GM23338 (cell line): ENCODE results near the gene ITGB3BP. TPM values are rescaled to one million over a fixed set of nuclear protein-coding genes. Genes with fewer than 3 reads are reported as not detected.

Source experiments
- ATAC-seq: fragments of 200-7000 bp; cut with Tn5 transposase; 3 replicates; pipeline ENCODE4 v1.9.1; 2020
- DNase-seq: peaks from one replicate; pipeline ENCODE4 v3.0.0-alpha.2; 2015; ENCODE audit warnings: low spot score
- H2AFZ ChIP-seq: fragments of 200-600 bp; sonication (generic); 2 replicates; pipeline ENCODE4 v1.8.0; 2016; ENCODE audit warnings: antibody characterized with exemption, mild to moderate bottlenecking, moderate library complexity
- H3F3A ChIP-seq: fragments of 200-600 bp; sonication (generic); replicated peaks from 2 replicates; pipeline ENCODE4 v1.8.0; 2017; ENCODE audit warnings: antibody characterized with exemption, mixed run types, low read depth
- H3K27ac ChIP-seq: fragments of 200-600 bp; sonication (generic); 2 replicates; pipeline ENCODE4 v1.6.1; 2016; ENCODE audit warnings: low read depth
- H3K27me3 ChIP-seq: fragments of 200-600 bp; sonication (generic); 2 replicates; pipeline ENCODE4 v1.8.0; 2016; ENCODE audit warnings: mild to moderate bottlenecking, mixed run types, moderate library complexity; ENCODE audit not compliant: insufficient read depth
- H3K36me3 ChIP-seq: fragments of 200-600 bp; sonication (generic); 2 replicates; pipeline ENCODE4 v1.8.0; 2016; ENCODE audit warnings: mild to moderate bottlenecking; ENCODE audit not compliant: insufficient read depth
- H3K4me1 ChIP-seq: fragments of 200-600 bp; sonication (generic); 2 replicates; pipeline ENCODE4 v1.8.0; 2016; ENCODE audit warnings: mild to moderate bottlenecking, moderate library complexity; ENCODE audit not compliant: insufficient read depth
- H3K4me2 ChIP-seq: fragments of 200-600 bp; sonication (generic); 2 replicates; pipeline ENCODE4 v1.7.1; 2017; ENCODE audit warnings: mixed run types
- H3K4me3 ChIP-seq: fragments of 200-600 bp; sonication (generic); 2 replicates; pipeline ENCODE4 v1.6.1; 2016; ENCODE audit warnings: mixed run types
- H3K79me2 ChIP-seq: fragments of 200-600 bp; sonication (generic); replicated peaks from 2 replicates; pipeline ENCODE4 v1.8.0; 2017; ENCODE audit warnings: mild to moderate bottlenecking; ENCODE audit not compliant: insufficient read depth
- H3K9me2 ChIP-seq: fragments of 200-600 bp; sonication (generic); 2 replicates; pipeline ENCODE4 v1.8.0; 2017; ENCODE audit not compliant: insufficient read depth
- H4K20me1 ChIP-seq: fragments of 200-600 bp; sonication (generic); replicated peaks from 2 replicates; pipeline ENCODE4 v1.8.0; 2017; ENCODE audit warnings: mild to moderate bottlenecking; ENCODE audit not compliant: insufficient read depth
- H3K27ac Mint-ChIP-seq: 2 replicates; pipeline ENCODE4 v1.8.0; 2020; ENCODE audit warnings: inconsistent platforms, mild to moderate bottlenecking, moderate library complexity, mixed read lengths
- H3K27me3 Mint-ChIP-seq: 3 replicates; pipeline ENCODE4 v1.8.0; 2022; ENCODE audit warnings: low read depth, mild to moderate bottlenecking, moderate library complexity, mixed read lengths, inconsistent platforms; ENCODE audit not compliant: insufficient read depth, poor library complexity
- H3K36me3 Mint-ChIP-seq: 3 replicates; pipeline ENCODE4 v1.8.0; 2021; ENCODE audit warnings: low read depth, mild to moderate bottlenecking, inconsistent platforms, moderate library complexity, mixed read lengths
- H3K4me1 Mint-ChIP-seq: 3 replicates; pipeline ENCODE4 v1.8.0; 2020; ENCODE audit warnings: mild to moderate bottlenecking, inconsistent platforms, mixed read lengths
- H3K4me3 Mint-ChIP-seq: 3 replicates; pipeline ENCODE4 v1.8.0; 2021; ENCODE audit warnings: moderate library complexity, mild to moderate bottlenecking, inconsistent platforms, mixed read lengths
- H3K9me3 Mint-ChIP-seq: 3 replicates; pipeline ENCODE4 v1.8.0; 2020; ENCODE audit warnings: moderate library complexity, mild to moderate bottlenecking, inconsistent platforms, mixed read lengths
- EZH2 ChIP-seq: fragments of 200-600 bp; sonication (generic); IDR thresholded peaks from one replicate; pipeline ENCODE4 v1.8.0; 2017; ENCODE audit warnings: antibody characterized with exemption, mild to moderate bottlenecking, low read depth; ENCODE audit not compliant: unreplicated experiment
- EZH2phosphoT487 ChIP-seq: fragments of 200-600 bp; sonication (generic); IDR thresholded peaks from one replicate; pipeline ENCODE4 v1.8.1; 2018; ENCODE audit warnings: antibody characterized with exemption; ENCODE audit not compliant: unreplicated experiment
- JUNB ChIP-seq: IDR thresholded peaks from one replicate; pipeline ENCODE4 v1.6.1; 2016; ENCODE audit warnings: antibody characterized with exemption; ENCODE audit not compliant: unreplicated experiment
- NANOG ChIP-seq: IDR thresholded peaks from 2 replicates; pipeline ENCODE4 v1.6.1; 2016; ENCODE audit warnings: antibody characterized with exemption, borderline replicate concordance
- REST ChIP-seq: IDR thresholded peaks from one replicate; pipeline ENCODE4 v1.6.1; 2018; ENCODE audit warnings: antibody characterized with exemption; ENCODE audit not compliant: unreplicated experiment
- ZNF114 ChIP-seq: fragments of 250-450 bp; sonication (Bioruptor Pico); IDR thresholded peaks from 2 replicates; pipeline ENCODE4 v1.5.0; 2020; ENCODE audit warnings: mild to moderate bottlenecking, moderate library complexity
- polyA plus RNA-seq: library from polyadenylated mRNA; unstranded; fragments of >200 nt; fragmentation: Nextera tagmentation; extraction: Ambion mirVana; gene quantifications from 2 replicates; pipeline ENCODE4 v1.2.1, GENCODE V29; 2016
- total RNA-seq: library from RNA; depleted of rRNA; stranded (reverse); fragments of >200 nt; shearing (Covaris generic); gene quantifications from 2 replicates; pipeline ENCODE4 v1.2.3, GENCODE V29; 2014

Gene ITGB3BP
- total and polyA plus RNA-seq, 2 experiments from 2014 or later, result 49.4 to 101 TPM

GRCh38 chr1:63463248-63463647 is 59.8 kb downstream of the ITGB3BP start (continued):
- TF ChIP-seq EZH2, result no peak
- TF ChIP-seq EZH2phosphoT487, result no peak
- TF ChIP-seq REST, result no peak

GRCh38 chr1:63461661-63462230 is 61.3 kb downstream of the ITGB3BP start:
- H3K4me1 ChIP-seq, result no peaks in the 10 kb centered on the region
- no peak overlapping the region for H3K27ac ChIP-seq
- H3F3A ChIP-seq, result no peaks in the 10 kb centered on the region
- DNase-seq (no peak), ATAC-seq (no peak)
- H3K4me1 Mint-ChIP-seq, result no peaks in the 10 kb centered on the region
- no peak overlapping the region for H3K4me3 Mint-ChIP-seq
- H3K9me3 Mint-ChIP-seq, result peaks cover 20% of the 10 kb centered on the region
- no peaks in the 10 kb centered on the region for H4K20me1 ChIP-seq
- peaks cover 15% of the 10 kb centered on the region; the same call in 1 of the 2 replicates for H3K36me3 ChIP-seq
- no peak overlapping the region for H2AFZ ChIP-seq
- H3K9me2 ChIP-seq, result no peaks in the 10 kb centered on the region
- H3K27me3 Mint-ChIP-seq, result no peaks in the 10 kb centered on the region
- TF ChIP-seq ZNF114 (no peak), JUNB (no peak), NANOG (no peak), REST (no peak)
- H3K4me2 ChIP-seq, result no peak overlapping the region
- no peaks in the 10 kb centered on the region for H3K79me2 ChIP-seq
- no peak overlapping the region for H3K27ac Mint-ChIP-seq
- no peaks in the 10 kb centered on the region for H3K27me3 ChIP-seq
- H3K36me3 Mint-ChIP-seq, result peaks cover 29% of the 10 kb centered on the region
- no peak overlapping the region for H3K4me3 ChIP-seq
